PFSK-1 (cell line): Measurements from ENCODE around the gene KIAA0586.

Source experiments
- POLR2AphosphoS5 ChIP-seq: IDR thresholded peaks from 2 replicates; pipeline ENCODE4 v1.6.1; 2012; ENCODE audit warnings: low read depth, mild to moderate bottlenecking, control low read depth, low read length, moderate library complexity
- REST ChIP-seq, 2 experiments: IDR thresholded peaks; 2 replicates each; pipeline versions ENCODE4 v1.6.1 to v1.8.0; 2011 to 2012; ENCODE audit warnings: low read depth in 2 of 2, low read length in 2 of 2, control low read depth in 1 of 2, inconsistent platforms in 1 of 2, mild to moderate bottlenecking in 1 of 2, moderate library complexity in 1 of 2; ENCODE audit not compliant: insufficient read depth in 1 of 2
- SIN3A ChIP-seq: IDR thresholded peaks from 2 replicates; pipeline ENCODE4 v1.6.1; 2012; ENCODE audit warnings: mild to moderate bottlenecking, low read length, moderate library complexity, borderline replicate concordance; ENCODE audit not compliant: insufficient read depth
- TAF1 ChIP-seq: IDR thresholded peaks from 2 replicates; pipeline ENCODE4 v1.6.1; 2012; ENCODE audit warnings: low read length, control low read depth, borderline replicate concordance; ENCODE audit not compliant: insufficient read depth

GRCh38 chr14:58444627-58445026 is 17.1 kb downstream of the KIAA0586 start:
- TF ChIP-seq REST (IDR thresholded peaks at IDR 0.05; ENCODE audit: insufficient read depth in 1 of 2, low read depth in 2 of 2, low read length in 2 of 2): no peak
- no peak for TF ChIP-seq POLR2AphosphoS5
- TF ChIP-seq SIN3A: no peak
- no peak for TF ChIP-seq TAF1
